Activated CD4-positive, alpha-beta T cell treated with anti-CD3 and anti-CD28 coated beads, Interleukin-2, amount 50 U/mL, for 16 hours (primary cell): ENCODE measurements around the gene ZSCAN5A.
A peak's percentile ranks its signal among the peaks of the same experiment; 100 is the strongest.
"Not testable (repeated sequence)": the region's sequence is repeated elsewhere in the genome, so short reads cannot be mapped to it uniquely, and the experiment has no call there.

ENCODE experiments used
- DNase-seq: peaks from one replicate; pipeline ENCODE4 v3.0.0-alpha.2; 2020

ZSCAN5A gene

DNA sequence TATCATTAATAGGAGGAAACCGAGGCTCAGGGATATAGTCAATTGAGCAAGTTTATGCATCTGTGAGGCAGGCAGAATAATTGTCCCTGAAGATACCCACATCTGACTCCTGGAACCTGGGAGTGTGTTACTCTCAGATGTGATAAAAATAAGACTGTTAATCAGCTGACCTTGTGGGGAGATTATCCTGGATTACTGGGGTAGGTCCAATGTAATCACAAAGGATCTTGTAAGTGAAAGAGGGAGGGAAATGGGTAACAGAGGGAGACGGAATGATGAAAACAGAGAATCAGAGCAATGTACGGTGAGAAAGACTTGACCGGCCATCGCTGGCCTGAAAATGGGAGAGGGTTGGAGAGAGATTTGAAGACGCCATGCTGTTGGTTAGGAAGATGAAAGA is 45.3 kb downstream of the ZSCAN5A start:
- DNase-seq, result no peak

DNA sequence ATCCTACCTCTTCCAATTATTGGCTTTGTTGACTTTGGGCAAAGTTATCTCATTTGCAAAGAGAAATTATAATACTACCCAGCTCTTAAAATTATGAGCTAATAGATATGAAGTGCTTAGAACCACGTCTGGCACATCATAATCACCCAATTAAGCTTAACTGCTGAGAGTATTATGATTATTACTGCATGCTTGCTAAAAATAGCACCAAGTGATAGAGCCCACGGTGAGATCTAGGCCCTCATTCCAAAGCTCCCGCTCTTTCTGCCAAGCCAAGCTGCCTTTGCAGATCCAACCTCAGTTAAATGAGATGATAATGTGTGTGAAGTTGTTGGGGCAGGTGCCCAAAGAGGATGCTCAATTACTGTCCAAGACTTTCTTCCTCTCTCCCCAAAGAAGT is 48.6 kb downstream of the ZSCAN5A start:
- DNase-seq, result no peak

DNA sequence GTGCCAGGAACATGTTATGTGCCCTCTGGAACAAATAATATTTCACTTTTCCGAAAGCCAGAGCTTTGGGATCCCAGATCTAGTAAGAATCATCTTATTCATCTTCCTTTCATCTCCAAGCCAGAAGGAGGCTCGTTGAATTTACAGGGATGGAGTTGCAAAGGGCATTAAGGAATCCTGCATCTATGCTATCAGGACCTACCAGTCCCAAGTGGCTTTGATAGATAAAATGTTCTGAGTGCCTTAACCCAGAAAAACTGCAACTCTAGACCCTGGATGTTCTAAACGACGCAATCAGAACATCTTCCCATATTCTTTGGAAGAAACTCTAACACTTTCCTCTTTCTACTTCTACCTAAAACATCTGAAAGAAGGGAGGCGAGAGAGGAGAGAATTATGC is 51.3 kb downstream of the ZSCAN5A start:
- DNase-seq, result no peak

DNA sequence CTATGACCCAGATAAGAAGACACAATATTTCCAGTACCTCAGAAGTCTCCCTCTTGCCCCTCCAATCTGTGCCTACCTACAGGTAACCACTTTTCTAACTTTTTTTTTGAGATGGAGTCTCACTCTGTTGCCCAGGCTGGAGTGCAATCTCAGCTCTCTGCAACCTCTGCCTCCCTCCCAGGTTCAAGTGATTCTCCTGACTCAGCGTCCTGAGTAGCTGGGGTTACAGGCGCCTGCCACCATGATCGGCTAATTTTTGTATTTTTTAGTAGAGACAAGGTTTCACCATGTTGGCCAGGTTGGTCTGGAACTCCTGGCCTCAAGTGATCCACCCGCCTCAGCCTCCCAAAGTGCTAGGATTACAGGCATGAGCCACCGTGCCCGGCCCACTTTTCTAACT is 52.7 kb downstream of the ZSCAN5A start:
- not testable (repeated sequence) for DNase-seq

DNA sequence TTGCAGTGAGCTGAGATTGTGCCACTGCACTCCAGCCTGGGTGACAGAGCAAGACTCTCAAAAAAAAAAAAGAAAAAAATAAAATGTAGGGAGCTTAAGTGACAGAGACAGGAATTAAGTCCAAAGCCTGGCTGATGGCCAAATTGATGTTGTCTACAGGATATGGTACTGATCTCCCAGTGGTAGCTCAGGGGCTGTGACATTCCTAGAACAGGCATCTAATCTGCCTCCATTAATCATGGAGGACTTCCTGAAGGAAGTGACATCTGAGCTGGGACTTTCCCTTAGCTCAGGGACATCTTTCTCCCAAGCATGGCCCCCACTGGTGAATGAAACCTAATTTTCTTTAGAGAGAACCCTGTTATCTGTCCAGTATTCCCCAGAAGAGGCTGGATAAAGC is 53.5 kb downstream of the ZSCAN5A start:
- no peak for DNase-seq

DNA sequence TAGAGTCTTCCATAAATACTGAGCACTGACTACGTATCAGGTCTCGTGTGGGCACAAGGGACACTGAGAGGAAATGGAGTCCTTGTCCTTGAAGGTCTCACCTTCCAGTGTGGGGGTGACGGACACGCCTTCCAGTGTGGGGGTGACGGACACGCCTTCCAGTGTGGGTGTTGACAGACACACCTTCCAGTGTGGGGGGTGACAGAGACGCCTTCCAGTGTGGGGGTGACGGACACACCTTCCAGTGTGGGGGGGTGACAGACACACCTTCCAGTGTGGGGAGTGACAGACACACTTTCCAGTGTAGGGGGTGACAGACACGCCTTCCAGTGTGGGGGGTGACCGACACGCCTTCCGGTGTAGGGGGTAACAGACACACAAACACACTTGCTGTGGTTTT is 56.4 kb downstream of the ZSCAN5A start:
- DNase-seq, result no peak

DNA sequence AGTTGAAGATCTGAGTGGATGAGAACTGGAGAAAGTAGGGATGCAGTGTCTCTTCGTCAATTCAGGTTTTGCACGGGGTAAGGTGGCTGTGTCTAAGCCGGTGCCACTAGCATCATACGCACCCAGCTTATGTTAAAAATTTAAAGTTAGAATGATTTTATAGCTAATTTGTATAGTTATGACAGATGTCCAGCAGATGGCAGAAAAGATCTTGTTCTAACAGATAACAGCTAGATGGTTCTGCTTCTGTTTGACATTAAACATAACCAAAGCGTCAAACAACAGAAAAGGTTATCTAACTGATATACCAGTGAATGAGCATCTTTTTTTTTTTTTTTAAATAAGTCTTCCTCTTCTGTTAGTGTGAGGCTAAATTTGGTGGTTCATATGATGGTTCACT is 60.9 kb downstream of the ZSCAN5A start:
- peak; percentile 47 for DNase-seq

DNA sequence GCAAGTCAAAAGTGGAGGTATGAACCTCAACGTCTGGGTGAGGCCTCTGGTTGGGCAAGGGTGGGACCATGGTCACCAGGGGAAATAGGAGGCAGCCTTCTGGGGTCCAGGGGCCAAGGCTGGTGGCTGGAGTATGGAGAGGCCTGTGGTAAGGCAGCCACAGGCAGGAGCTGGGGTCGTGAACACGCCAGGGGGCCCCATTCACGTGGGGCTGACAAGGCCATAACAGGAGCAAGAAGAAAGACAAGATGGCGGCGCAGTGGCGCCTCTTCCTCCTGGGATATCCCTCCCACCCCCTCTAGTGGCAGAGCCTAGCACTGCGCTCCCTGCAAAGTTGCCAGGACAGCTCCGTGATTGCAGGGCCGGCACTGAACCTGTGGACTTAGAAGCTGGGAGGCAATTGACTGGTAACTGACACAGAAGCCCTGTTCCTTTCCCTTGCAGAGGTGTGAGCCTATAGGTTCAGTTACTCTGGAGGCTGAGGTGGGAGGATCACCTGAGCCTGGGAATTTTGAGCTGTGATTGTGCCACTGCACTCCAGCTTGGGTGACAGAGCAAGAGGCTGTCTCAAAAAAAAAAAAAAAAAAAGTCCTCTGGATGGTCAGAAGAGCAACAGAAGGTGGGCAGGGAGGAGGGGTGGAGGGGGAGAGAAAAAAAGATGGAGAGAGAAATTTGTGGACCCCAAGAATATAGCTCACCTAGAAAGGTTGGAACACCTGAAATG is 61.8 kb downstream of the ZSCAN5A start:
- peak; percentile 77 for DNase-seq

DNA sequence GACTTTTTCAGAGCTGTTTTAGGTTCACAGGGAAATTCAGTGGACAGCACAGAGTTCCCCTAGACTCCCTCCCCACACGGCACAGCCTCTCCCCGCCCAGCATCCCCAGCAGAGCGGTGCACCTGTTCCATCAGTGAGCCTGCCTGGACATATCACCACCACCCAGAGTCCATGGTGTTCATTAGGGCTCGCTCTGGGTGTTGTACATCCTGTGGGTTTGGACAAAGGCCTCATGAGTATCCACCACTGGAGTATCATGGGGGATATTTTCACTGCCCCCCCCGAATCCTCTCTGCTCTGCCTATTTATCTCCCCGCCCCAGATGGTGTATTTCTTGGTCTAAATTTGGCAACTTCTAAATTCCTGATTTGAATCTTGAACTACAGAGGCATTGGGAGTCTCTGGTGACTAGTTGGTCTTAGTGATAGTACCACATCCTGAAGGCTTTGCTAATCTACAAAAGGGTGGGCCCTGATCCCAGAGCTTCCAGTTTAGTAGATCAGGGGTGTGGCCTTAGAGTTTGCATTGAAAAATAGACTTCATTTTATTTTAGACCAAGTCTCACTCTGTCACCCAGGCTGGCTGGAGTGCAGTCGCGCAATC is 65.8 kb downstream of the ZSCAN5A start:
- not testable (repeated sequence) for DNase-seq

DNA sequence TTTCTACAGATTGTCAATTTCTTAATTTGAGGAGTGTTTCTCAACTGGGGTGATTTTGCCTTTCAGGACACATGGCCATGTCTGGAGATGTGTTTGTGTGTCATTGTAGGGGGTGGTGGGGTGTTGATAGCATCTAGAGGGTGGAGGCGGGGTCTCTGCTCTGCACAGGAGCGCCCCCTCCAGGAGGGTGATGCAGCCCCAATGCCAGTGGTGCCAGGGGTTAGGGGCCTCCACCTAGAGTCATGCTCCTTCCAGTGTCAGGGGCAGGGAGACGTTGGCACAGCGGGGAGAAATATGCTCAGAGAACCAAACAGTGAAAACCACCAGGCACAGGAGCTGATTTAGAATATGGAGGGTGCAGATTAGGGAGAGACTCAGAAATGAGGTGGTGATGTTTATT is 68.9 kb downstream of the ZSCAN5A start:
- not testable (repeated sequence) for DNase-seq

DNA sequence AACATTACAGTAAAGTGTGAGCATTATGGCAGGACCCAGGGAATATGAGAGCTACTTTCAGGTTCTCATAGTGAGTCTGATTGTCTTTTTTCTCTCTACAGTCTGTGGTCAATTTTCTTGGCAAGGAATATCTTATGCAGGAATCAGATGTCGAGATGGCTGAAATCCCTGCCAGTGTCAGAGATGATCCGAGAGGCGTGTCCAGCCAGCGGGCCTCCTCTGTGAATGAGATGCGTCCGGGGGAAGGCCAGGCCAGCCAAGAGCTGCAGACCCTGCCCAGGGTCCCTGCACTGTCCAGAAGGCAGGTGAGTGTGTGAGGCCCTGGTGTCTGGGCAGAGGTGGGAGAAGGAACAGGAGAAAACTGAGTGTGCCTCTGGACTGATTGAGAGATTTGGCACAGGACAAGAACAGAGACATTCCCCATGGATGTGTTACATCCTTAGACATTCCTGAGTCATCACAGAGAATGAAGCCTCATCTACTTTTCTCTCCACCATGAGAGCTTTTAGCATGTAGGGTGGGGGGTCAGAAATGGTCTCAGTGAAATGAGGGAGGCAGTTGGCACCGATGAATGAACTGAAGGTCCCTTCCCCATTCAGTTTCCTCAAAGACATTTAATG is 69.4 kb downstream of the ZSCAN5A start:
- no peak for DNase-seq

DNA sequence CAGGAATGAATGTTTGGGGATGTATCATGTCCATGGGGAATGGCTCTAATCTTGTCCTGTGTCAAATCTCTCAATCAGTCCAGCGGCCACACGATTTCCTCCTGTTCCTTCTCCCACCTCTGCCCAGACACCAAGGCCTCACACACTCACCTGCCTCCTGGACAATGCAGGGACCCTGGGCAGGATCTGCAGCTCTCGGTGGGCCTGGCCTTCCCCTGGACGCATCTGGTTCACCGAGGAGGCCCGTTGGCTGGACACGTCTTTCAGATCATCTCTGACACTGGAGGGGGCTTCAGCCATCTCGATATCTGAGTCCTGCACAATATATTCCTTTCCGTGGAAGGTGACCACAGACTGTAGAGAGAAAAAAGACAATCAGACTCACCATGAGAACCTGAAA is 91.2 kb downstream of the ZSCAN5A start:
- DNase-seq, result no peak

DNA sequence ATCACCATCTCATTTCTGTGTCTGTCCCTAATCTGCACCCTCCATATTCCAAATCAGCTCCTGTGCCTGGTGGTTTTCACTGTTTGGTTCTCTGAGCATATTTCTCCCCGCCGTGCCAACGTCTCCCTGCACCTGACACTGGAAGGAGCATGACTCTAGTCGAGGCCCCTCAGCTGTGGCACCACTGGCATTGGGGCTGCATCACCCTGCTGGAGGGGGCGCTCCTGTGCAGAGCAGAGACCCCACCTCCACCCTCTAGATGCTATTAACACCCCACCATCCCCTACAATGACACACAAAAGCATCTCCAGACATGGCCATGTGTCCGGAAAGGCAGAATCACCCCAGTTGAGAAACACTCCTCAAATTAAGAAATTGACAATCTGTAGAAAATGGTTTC is 91.7 kb downstream of the ZSCAN5A start:
- DNase-seq, result no peak

DNA sequence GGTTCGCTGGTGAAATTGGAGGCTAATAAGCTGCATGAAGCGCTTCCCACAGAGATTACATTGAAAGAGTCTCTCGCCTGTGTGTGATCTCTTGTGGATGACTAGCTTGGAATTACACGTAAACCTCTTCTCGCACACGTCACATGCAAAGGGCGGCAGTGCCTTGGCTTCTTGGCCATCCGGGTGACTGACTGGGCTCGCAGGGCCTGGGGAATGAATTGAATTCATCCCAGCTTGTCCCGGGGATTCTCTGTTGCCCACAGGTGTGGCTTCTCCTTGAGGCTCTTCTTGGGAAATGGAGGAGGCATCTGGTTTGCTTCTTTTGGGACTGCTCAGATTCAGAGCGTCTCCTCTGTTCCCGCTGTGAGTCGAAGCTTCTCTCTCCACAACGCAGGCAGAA is 92.8 kb downstream of the ZSCAN5A start:
- no peak for DNase-seq

DNA sequence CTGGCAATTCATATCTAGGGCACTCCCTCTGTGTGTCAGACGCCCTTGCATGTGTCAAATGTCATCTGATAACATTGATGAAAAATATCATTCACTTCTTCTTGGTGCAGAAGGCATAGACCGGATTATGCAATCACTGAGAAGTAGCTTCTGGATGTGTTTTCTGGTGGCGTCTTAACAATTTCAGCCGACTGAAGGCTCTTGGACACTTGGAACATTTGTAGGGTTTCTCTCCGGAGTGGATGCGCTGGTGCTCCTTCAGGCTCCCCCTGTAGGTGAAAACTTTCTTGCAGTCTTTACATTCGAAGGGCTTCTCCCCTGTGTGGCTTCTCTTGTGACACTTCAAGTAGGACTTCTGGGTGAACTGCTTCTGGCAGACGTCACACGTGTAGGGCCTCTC is 93.2 kb downstream of the ZSCAN5A start:
- DNase-seq, result not testable (repeated sequence)

DNA sequence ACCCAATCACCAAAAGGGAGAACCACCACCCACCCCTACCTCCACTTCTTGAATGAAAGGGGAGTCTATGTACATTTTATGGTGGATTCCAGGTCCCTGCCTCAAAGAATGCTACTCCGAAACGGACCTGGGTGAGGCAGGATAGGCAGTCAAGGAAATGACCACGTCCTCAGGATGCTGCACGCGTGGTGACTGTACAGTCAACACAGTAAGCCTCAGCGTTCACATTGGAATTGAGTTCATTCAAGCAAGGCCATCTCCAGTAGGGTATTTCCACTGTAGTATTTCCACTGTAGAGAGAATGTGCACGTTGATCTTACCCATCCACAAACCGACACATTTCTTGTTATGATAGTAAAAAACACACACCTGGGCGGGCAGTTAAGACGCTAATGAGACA is 95.7 kb downstream of the ZSCAN5A start:
- DNase-seq, result no peak

DNA sequence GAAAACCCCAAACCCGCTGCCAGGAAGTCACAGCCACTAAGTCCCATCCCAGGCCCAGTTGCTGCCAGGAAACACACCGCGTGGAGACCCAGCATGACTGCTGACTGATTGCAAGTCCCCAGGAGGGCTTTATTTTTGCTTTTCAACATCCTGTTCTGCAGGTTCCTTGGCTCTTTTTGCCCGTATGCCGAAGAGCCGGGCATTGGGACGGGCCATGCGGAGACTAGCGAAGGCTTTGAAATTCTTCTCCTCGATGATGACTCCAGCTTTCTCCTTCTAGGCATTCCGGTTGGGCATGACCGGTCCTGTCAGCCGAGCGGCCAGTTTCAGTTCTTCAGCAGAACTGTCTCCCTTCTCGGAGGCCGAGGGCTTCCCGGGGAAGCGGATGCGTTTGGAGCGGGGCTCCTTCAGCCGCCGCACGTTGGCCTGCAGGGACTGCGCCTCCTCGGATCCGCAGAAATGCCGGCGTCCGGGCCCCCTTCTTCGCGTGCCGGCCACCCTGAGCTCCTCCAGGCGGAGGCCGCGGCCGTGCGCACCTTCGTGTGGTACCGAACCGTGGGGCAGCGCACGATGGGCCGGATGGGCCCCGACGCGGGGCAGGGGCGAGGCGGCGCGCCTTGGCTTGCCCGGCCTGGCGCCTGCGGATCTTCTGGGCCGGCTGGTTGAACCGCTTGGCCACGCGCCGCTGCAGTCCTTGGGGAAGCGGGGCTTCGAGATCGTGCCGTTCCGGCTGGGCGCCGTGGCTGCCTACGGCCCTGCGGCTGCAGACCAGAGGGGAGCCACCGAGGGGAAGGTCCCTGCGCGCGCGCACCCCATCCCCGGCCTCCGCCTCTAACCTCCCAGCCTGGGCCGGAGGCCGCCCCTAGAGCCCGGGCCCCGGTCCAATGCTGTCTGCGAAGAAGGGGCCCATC is 97.3 kb downstream of the ZSCAN5A start:
- DNase-seq, result no peak

DNA sequence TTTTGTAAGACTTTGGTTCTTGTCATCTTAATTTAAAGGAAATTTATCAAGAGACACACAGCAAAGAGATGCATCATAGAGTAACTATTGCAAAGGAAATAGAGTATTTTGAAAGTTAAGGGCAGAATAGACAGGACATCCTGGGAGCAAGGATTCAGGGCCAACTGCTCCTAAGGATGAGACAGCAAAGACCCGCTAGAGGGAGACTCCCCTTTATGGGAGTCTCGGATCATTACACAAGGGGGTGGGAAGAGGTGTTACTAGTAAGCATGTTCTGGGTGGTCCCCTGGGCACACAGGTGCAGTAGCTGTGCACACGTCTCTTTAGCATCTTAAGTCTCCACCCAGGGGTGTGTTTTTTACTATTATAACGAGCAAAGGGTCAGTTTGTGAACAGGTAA is 102.9 kb downstream of the ZSCAN5A start:
- DNase-seq, result no peak

DNA sequence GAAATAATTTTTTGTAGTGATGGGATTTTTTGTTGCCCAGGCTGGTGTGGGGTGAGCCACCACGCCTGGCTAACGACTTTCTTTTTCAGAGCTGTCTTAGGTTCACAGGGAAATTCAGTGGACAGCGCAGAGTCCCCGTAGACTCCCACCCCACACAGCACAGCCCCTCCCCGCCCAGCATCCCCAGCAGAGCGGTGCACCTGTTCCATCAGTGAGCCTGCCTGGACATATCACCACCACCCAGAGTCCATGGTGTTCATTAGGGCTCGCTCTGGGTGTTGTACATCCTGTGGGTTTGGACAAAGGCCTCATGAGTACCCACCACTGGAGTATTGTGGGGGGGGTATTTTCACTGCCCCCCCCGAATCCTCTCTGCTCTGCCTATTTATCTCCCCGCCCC is 104.6 kb downstream of the ZSCAN5A start:
- DNase-seq, result not testable (repeated sequence)

DNA sequence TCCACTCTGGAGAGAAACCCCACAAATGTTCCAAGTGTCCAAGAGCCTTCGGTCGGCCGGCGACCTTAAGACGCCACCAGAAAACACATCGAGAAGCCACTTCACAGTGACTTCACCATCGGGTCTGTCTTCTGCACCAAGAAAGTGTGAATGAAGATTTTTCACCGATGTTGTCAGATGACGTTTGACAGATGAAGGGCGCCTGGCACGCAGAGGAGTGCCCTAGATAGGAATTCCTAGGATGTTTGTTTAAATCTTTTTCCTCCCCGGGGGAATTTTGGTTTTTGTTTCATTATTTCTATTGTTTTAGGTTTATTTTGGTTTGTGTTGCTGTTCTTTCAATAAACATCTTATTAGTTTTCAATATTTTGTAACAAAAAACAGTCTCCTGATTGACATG is 105.5 kb downstream of the ZSCAN5A start:
- DNase-seq, result no peak

DNA sequence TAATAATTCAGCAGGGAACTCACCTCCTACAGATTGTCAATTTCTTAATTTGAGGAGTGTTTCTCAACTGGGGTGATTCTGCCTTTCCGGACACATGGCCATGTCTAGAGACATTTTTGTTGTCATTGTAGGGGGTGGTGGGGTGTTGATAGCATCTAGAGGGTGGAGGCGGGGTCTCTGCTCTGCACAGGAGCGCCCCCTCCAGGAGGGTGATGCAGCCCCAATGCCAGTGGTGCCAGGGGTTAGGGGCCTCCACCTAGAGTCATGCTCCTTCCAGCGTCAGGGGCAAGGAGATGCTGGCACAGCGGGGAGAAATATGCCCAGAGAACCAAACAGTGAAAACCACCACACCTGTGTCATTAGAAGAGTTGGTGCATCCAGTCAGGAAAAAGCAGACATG is 107.1 kb downstream of the ZSCAN5A start:
- not testable (repeated sequence) for DNase-seq

DNA sequence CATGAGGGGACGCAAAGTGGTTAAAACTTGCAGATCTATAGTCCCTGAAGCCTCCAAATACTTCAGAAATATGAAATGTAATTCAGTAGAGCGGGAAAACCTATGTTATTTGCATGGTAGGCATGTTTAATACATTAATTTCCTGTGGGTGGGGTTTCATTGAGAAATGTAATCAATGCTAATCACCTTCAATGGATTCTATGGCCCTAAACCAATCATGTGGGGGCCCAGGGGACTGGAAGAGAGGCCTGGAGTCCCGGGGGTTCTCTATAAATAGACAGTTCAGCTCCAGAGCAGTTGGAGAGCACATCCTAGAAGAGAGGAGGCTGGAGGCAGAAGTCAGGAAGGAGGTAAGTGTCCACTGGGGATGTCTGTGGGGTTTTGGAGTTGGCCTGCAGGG is 112.7 kb downstream of the ZSCAN5A start, which contains the start of gene ZSCAN5C:
TSS of gene ZSCAN5C (plus strand) at position 301 of the 400 bp plus-strand sequence. CDS start 3,641 bp downstream, outside the sequence.
- no peak for DNase-seq

DNA sequence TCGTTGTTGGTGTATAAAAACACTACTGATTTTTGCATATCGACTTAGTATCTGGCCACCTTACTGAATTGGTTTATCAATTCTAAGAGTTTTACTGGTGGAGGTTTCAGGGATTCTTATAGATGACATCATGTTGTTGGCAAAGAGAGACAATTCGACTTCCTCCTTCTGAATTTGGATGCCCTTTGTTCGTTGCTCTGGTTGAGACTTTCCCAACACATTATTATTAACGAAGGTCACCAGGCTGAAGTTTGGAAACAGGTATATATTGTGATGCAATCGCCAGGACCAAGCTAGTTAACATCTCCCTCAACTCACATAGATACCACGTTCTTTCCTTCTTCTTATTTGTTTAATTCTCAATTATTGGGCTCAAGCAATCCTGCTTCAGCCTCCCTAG is 115.0 kb downstream of the ZSCAN5A start:
- no peak for DNase-seq
